ENCODE data around the gene PCSK7.
"Not testable (repeated sequence)": the region's sequence is repeated elsewhere in the genome, so short reads cannot be mapped to it uniquely, and the experiment has no call there.

- peak; percentile 15 for TF ChIP-seq CTCF (IDR thresholded peaks at IDR 0.05; ENCODE audit: borderline replicate concordance, extremely low read depth, low read length, poor library complexity, severe bottlenecking)
- TF ChIP-seq EZH2 (IDR thresholded peaks at IDR 0.05; ENCODE audit: borderline replicate concordance, low read depth, low read length, severe bottlenecking): not testable (repeated sequence)
Measured at GRCh38 chr11:117208710-117209109, 23.2 kb downstream of the PCSK7 start.

Data from DND-41 (cell line).